K562 (cell line): ENCODE data around the gene RGS6. TPM values are rescaled to one million over a fixed set of nuclear protein-coding genes. Genes with fewer than 3 reads are reported as not detected.

ENCODE experiments used
- ATAC-seq: fragments of 200-7000 bp; cut with Tn5 transposase; 3 replicates; pipeline ENCODE4 v1.9.1; 2020; ENCODE audit warnings: moderate library complexity
- BruUV-seq: library from RNA; stranded (reverse); fragments of 400-500 nt; replicated peaks from 2 replicates; lab custom pipeline; 2021; lab: Mats Ljungman, UMichigan
- CTCF ChIA-PET: fragments of 300-600 bp; formaldehyde crosslinking; extraction: SDS; loops from one replicate; lab custom pipeline; 2021; ENCODE audit warnings: low intra/inter-chr PET ratio; lab: Yijun Ruan, JAX
- POLR2A ChIA-PET: fragments of 300-600, 350-650 bp; sonication (Branson Sonifier 250); formaldehyde crosslinking; extraction: SDS; loops from one replicate; lab custom pipeline; 2021; ENCODE audit warnings: antibody characterized with exemption, inconsistent platforms; lab: Yijun Ruan, JAX
- DNase-seq, 4 experiments: peaks; one replicate each; pipeline versions ENCODE4 v3.0.0 to v3.0.0-alpha.2; 2011 to 2018; ENCODE audit warnings: low spot score in 3 of 4, mixed read lengths in 3 of 4; ENCODE audit errors: extremely low read depth in 1 of 4
- FAIRE-seq: peaks from 2 replicates; lab custom pipeline; 2011; peaks lifted over from hg19 to GRCh38; lab: Jason Lieb, UNC
- H2AFZ ChIP-seq: 2 replicates; pipeline ENCODE4 v1.6.0; 2011; ENCODE audit warnings: low read depth, low read length, control low read depth, inconsistent platforms
- H3K27ac ChIP-seq: fragments of 200-600 bp; 3 replicates; pipeline ENCODE4 v1.8.0; 2011; ENCODE audit warnings: low read depth, mild to moderate bottlenecking, control low read depth, inconsistent platforms, low read length, moderate library complexity, mixed read lengths; ENCODE audit errors: extremely low read depth
- H3K27me3 ChIP-seq, 2 experiments: fragments of 300-600 bp in 1 of 2; 2 replicates in 1 of 2; 3 replicates in 1 of 2; pipeline versions ENCODE4 v1.6.0 to v1.8.0; 2011; ENCODE audit warnings: inconsistent platforms in 2 of 2, low read length in 2 of 2, mild to moderate bottlenecking in 1 of 2, mixed read lengths in 1 of 2, moderate library complexity in 1 of 2; ENCODE audit not compliant: control insufficient read depth in 2 of 2, insufficient read depth in 2 of 2
- H3K36me3 ChIP-seq: fragments of 300-600 bp; 3 replicates; pipeline ENCODE4 v1.8.0; 2011; ENCODE audit warnings: mild to moderate bottlenecking, low read length, inconsistent platforms; ENCODE audit not compliant: control insufficient read depth, insufficient read depth
- H3K4me1 ChIP-seq, 2 experiments: fragments of 200-600 bp in 1 of 2; replicated peaks in 1 of 2; 2 replicates in 1 of 2; 3 replicates in 1 of 2; pipeline versions ENCODE4 v1.5.1 to v1.8.0; 2011; ENCODE audit warnings: inconsistent platforms in 2 of 2, low read length in 2 of 2, mild to moderate bottlenecking in 1 of 2, mixed read lengths in 1 of 2, moderate library complexity in 1 of 2; ENCODE audit not compliant: control insufficient read depth in 2 of 2, insufficient read depth in 2 of 2
- H3K4me2 ChIP-seq: 2 replicates; pipeline ENCODE4 v1.6.1; 2011; ENCODE audit warnings: low read length, control low read depth, inconsistent platforms, mixed read lengths; ENCODE audit not compliant: insufficient read depth
- H3K4me3 ChIP-seq: fragments of 200-600 bp; sonication (generic), shearing (Covaris generic); 2 replicates; pipeline ENCODE4 v1.5.1; 2016; ENCODE audit warnings: control low read depth, inconsistent platforms
- H3K79me2 ChIP-seq: fragments of 200-600 bp; 3 replicates; pipeline ENCODE4 v1.8.0; 2011; ENCODE audit warnings: low read length, inconsistent platforms; ENCODE audit not compliant: control insufficient read depth, insufficient read depth
- H3K9ac ChIP-seq, 2 experiments: 2 replicates each; pipeline versions ENCODE4 v1.6.0 to v1.6.1; 2011; ENCODE audit warnings: low read depth in 2 of 2, low read length in 2 of 2, control low read depth in 1 of 2, inconsistent platforms in 1 of 2, mild to moderate bottlenecking in 1 of 2, mixed read lengths in 1 of 2; ENCODE audit not compliant: insufficient read depth in 1 of 2
- H3K9me1 ChIP-seq: one replicate; pipeline ENCODE4 v1.6.0; 2011; ENCODE audit warnings: inconsistent platforms, mild to moderate bottlenecking, low read length, moderate library complexity; ENCODE audit not compliant: control insufficient read depth, insufficient read depth
- H3K9me3 ChIP-seq: replicated peaks from 2 replicates; pipeline ENCODE4 v1.5.1; 2011; ENCODE audit warnings: low read depth, low read length, inconsistent platforms; ENCODE audit not compliant: control insufficient read depth, insufficient read depth
- H4K20me1 ChIP-seq: replicated peaks from 2 replicates; pipeline ENCODE4 v1.6.1; 2011; ENCODE audit warnings: low read length, inconsistent platforms, mixed read lengths; ENCODE audit not compliant: control insufficient read depth, insufficient read depth
- CTCF ChIP-seq, 3 experiments: IDR thresholded peaks in 2 of 3; conservative IDR thresholded peaks in 1 of 3; 2 replicates each; pipeline ENCODE4 v1.5.1; 2011 to 2012; ENCODE audit warnings: low read length in 3 of 3, mild to moderate bottlenecking in 3 of 3, control low read depth in 2 of 3, improper control_type of control experiment in 1 of 3, inconsistent platforms in 1 of 3, low read depth in 1 of 3, mixed read lengths in 1 of 3, moderate library complexity in 1 of 3; ENCODE audit not compliant: insufficient read depth in 2 of 3
- POLR2G ChIP-seq: fragments of 200-400 bp; formaldehyde crosslinking; IDR thresholded peaks from 2 replicates; pipeline ENCODE4 v1.6.1; 2017; ENCODE audit warnings: low read depth, mild to moderate bottlenecking, antibody characterized with exemption, low read length, moderate library complexity
- RUNX1 ChIP-seq: sonication (generic); IDR thresholded peaks from 2 replicates; pipeline ENCODE4 v1.6.1; 2016; ENCODE audit warnings: antibody characterized with exemption, low read depth
- ZNF12 ChIP-seq: sonication (generic); formaldehyde crosslinking; IDR thresholded peaks from 2 replicates; pipeline ENCODE4 v1.4.0; 2020; ENCODE audit warnings: mild to moderate bottlenecking, missing genetic modification reagents
- ZNF174 ChIP-seq: fragments of 250-450 bp; sonication (Bioruptor Pico); IDR thresholded peaks from 2 replicates; pipeline ENCODE4 v1.4.0; 2020; ENCODE audit warnings: mild to moderate bottlenecking
- WGBS: fragments of 100-300 bp; shearing (Covaris generic); methylation state at CpG from one replicate; pipeline ENCODE4 v1.1.6; 2016; ENCODE audit warnings: low coverage, mixed read lengths; ENCODE audit not compliant: insufficient coverage; ENCODE audit errors: missing lambda C conversion rate; 5-methylcytosine and 5-hydroxymethylcytosine counted together
- in situ Hi-C: fragments of 300-500 bp; cut with MboI; formaldehyde crosslinking; loops from 4 replicates; pipeline ENCODE4 v1.15.0; 2018; ENCODE audit warnings: inconsistent platforms, mixed read lengths
- intact Hi-C: fragments of 100-400 bp; cut with micrococcal nuclease; formaldehyde crosslinking; loops from 2 replicates; pipeline ENCODE4 v1.14.2; 2022
- polyA plus RNA-seq, 8 experiments: library from polyadenylated mRNA; depleted of rRNA in 4 of 8; stranded (reverse) in 5 of 8; unstranded in 3 of 8; fragments of >200 nt; fragmentation: Nextera tagmentation in 2 of 8; fragmentation: Illumina TruSeq in 1 of 8; extraction: Ambion mirVana in 2 of 8; extraction: Trizol in 1 of 8; gene quantifications; 2 replicates each; pipeline versions ENCODE4 v1.2.1 to v1.2.3, GENCODE V29; 2011 to 2014; ENCODE audit warnings: inconsistent platforms in 1 of 8, missing spikeins in 1 of 8
- total RNA-seq, 7 experiments: library from RNA; depleted of rRNA in 6 of 7; stranded (reverse); fragments of >200 nt in 6 of 7; fragmentation: Illumina TruSeq in 2 of 7; extraction: Trizol in 2 of 7; gene quantifications; 2 replicates each; pipeline versions ENCODE4 v1.2.1 to v1.2.3, GENCODE V29; 2011 to 2021; ENCODE audit warnings: low replicate concordance in 1 of 7

Gene RGS6
- total and polyA plus RNA-seq, 9 of the 15 experiments (the other 6 are each of a cell fraction or from before 2014, with no cell fraction given), result not detected

- Histone ChIP-seq H2AFZ (no peak overlapping the region), H3K36me3 (no peaks in the 10 kb centered on the region), H4K20me1 (no peaks in the 10 kb centered on the region), H3K4me1 (no peaks in the 10 kb centered on the region; a peak in 1 of 5 replicates), H3K79me2 (no peaks in the 10 kb centered on the region), H3K27ac (no peak overlapping the region), H3K9ac (no peak overlapping the region), H3K4me2 (no peak overlapping the region), H3K4me3 (no peak overlapping the region), H3K9me1 (no peaks in the 10 kb centered on the region)
- intact Hi-C loops, result no loop called here
- DNase-seq (no peak), ATAC-seq (no peak)
- ChIA-PET CTCF (no interaction called here), POLR2A (no interaction called here)
- WGBS, result 5% methylated on average over 14 of the region's 14 CpGs
- TF ChIP-seq CTCF (IDR thresholded peaks at IDR 0.05 in 2 of 3, conservative IDR thresholded peaks at IDR 0.05 in 1 of 3; ENCODE audit: insufficient read depth in 2 of 3, low read depth in 1 of 3, low read length in 3 of 3), result peak; percentile 12 to 24 (median 15); a peak in 2 of 6 replicates
- no peak for TF ChIP-seq POLR2G
- TF ChIP-seq RUNX1, result no peak
- TF ChIP-seq ZNF12, result no peak
- TF ChIP-seq ZNF174 (CRISPR knock-in tag), result no peak
- TF ChIP-seq, all 486 proteins: peak for 1
- in situ Hi-C loops, result no loop called here
- FAIRE-seq, result no peak
- Histone ChIP-seq H3K9me3 (no peaks in the 10 kb centered on the region), H3K27me3 (peaks cover 5 to 7% of the 10 kb centered on the region in 2 experiments; a peak in 2 of 5 replicates)
- BruUV-seq, result no TSS peak
Observed at GRCh38 chr14:72472845-72473244, 540.6 kb downstream of the RGS6 start.
